Fibroblast of the conjunctiva (primary cell): ENCODE measurements around the gene PROSER1.
"Not testable (repeated sequence)": the region's sequence is repeated elsewhere in the genome, so short reads cannot be mapped to it uniquely, and the experiment has no call there.

ENCODE experiments used
- DNase-seq: peaks from one replicate; pipeline ENCODE4 v3.0.0-alpha.2; 2010; ENCODE audit warnings: low read depth

PROSER1 gene

DNA sequence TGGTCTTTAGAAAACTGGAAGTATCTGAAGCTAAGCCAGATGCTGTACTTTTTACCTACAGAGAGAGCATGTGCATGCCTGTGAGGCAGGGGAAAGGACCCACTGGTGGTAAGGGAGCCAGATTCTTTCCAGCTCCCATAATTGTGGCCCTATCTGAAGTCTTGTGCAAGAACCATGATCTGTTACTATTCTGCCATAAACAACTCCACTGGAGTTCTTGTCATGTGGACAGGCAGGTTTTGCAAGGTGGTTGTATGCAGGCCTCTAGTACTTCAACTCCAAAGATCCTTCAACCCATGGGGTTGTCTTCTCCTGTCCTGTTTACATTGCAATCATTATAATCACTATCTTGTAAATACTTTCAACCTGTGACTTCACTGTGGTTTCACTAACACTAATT lies 14.1 kb downstream of the PROSER1 start:
- DNase-seq: no peak

GRCh38 chr13:39023316-39023715 lies 14.6 kb downstream of the PROSER1 start:
- DNase-seq: no peak

GRCh38 chr13:39020853-39021462 lies 16.9 kb downstream of the PROSER1 start:
- no peak for DNase-seq

GRCh38 chr13:39016787-39017186 lies 21.1 kb downstream of the PROSER1 start:
- DNase-seq: peak; percentile 1

- DNase-seq: no peak
Measured at GRCh38 chr13:39016087-39016486, 21.8 kb downstream of the PROSER1 start.

DNA sequence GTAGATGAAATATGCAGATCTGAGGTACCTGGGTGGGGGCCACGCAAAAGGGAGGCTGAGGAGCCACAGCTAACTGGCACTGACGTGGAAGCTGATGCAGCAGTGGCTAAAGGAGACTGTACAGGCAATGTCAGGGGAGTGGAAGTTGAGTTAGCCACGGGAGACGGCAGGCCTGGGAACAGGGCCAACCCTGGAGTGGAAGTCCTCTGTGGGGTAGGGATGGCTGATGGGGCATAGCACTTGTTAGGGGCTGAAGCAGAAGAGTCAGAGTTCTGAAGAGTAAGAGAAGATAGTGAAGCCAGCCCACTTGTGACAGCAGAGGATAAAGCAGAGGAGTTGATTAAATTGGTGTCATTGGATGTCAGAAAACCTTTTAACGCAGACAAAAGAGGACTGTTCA lies 24.4 kb downstream of the PROSER1 start:
- DNase-seq: no peak

- no peak for DNase-seq
Measured at GRCh38 chr13:39012608-39013007, 25.3 kb downstream of the PROSER1 start.

DNA sequence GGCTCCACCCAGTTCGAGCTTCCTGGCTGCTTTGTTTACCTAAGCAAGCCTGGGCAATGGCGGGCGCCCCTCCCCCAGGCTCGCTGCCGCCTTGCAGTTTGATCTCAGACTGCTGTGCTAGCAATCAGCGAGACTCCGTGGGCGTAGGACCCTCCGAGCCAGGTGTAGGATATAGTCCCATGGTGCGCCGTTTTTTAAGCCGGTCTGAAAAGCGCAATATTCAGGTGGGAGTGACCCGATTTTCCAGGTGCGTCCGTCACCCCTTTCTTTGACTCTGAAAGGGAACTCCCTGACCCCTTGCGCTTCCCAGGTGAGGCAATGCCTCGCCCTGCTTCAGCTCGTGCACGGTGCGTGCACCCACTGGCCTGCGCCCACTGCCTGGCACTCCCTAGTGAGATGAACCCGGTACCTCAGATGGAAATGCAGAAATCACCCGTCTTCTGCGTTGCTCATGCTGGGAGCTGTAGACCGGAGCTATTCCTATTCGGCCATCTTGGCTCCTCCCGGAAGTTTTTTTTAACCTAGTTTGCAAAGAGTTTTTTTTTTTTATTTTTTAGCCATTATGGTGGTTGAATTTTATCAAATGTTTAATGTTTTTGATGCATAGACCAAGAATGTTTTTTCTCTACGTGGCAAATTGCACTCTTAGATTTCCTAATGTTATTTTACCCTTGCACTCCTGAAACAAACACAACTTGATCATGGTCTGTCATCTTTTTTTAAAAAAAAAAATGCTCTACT lies 31.3 kb downstream of the PROSER1 start:
- not testable (repeated sequence) for DNase-seq

DNA sequence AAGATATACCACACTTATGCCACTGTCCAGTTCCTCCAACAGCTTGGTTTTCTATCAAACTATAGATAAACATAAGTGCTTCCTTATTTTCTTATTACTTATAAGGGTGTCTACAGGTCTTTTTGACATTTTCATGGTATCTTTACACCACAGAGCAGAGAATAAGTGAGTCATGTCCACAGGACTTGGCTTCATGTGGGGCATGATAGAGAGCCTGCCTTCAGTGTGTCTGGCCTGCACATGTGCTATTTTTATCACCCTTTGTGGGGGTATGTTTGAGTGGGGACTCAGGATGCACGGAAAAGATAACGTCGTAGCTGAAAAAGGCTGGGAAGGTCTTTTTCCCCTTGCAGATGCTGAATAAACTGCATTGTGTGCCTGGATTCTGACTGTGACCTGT lies 39.1 kb downstream of the PROSER1 start:
- no peak for DNase-seq

- no peak for DNase-seq
Measured at GRCh38 chr13:38993381-38993780, 44.5 kb downstream of the PROSER1 start.

- no peak for DNase-seq
Measured at GRCh38 chr13:38990693-38991092, 47.2 kb downstream of the PROSER1 start, which contains the start of gene STOML3. Gene STOML3 (minus strand): TSS chr13:38990831. CDS start chr13:38990721, 110 bp downstream.

DNA sequence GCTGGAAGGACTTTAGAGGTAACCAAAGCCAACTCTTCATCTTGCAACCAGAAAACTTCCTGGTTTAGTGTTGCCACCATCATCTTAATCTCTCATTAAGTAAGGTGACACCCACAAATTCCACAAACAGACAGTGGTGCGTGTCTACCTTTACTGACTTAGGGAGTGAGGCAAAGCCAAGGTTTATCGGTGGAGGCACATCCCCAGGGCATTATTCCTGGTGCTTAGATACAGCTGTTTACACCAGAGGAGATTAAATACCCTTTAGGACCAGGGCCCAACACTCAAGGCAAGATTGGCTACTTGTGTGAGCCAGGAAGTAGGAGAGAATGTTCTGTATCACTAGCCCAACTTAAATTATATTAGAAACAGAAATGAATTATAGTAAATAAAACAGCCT lies 56.8 kb downstream of the PROSER1 start:
- DNase-seq: no peak

DNA sequence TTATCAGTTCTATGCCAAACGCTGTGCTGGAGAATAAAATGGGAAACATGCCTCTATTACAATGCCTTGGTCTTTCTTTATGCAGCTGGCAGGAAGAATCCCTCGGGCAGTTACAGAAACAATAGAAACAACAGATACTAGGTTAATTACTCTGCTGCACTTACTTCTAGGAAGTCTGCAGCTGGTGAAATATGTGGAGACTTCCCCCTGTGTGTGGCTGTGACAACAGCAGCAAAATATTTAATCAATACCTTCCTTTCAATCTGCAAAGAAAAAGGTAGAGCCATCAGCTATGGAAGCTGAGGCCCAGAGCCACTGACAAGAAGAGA lies 57.2 kb downstream of the PROSER1 start:
- no peak for DNase-seq

DNA sequence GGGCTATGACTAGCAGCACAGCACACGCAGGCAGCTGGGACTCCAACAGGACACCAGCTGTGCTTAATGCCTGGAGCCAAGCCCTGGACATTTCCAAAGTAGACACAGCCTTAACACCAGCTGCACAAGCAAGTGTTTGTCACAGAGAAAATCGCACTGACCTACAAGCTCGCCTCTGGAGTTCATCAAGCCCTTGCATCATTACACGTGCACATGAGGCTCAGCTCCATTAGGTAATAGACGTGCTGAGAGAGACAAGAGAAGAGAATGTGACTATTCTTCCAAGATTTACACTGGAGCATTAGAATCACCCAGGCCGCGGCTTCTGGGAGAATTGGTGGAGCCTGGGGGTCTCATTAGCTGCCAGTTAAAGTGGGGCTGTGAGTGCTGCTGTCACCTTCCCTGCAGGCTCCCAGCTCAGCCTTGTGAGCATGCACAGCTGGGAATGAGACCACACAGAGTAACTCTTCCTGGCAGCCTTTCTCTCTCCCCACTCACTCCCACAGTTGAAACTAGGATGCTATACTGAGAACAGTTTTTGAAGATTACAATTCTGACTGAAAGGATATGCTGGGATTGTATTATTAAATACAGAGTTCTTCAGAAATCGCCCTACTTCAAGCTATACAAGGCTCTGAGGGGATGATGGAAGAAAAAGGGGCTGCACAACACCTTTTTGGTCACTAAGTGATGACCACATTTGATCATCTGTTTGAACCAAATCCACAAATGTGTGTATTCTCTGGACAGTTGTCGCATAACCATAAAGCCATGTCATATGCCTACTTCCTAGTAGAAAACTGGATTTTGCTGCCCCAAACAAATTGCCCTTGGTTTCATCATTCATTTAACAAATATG lies 57.8 kb downstream of the PROSER1 start:
- no peak for DNase-seq

GRCh38 chr13:38970380-38971051 lies 67.4 kb downstream of the PROSER1 start:
- no peak for DNase-seq

GRCh38 chr13:38969187-38969586 lies 68.7 kb downstream of the PROSER1 start:
- DNase-seq: no peak

- DNase-seq: no peak
Measured at GRCh38 chr13:38967446-38967845, 70.4 kb downstream of the PROSER1 start.

GRCh38 chr13:38965281-38965680 lies 72.6 kb downstream of the PROSER1 start:
- DNase-seq: no peak

DNA sequence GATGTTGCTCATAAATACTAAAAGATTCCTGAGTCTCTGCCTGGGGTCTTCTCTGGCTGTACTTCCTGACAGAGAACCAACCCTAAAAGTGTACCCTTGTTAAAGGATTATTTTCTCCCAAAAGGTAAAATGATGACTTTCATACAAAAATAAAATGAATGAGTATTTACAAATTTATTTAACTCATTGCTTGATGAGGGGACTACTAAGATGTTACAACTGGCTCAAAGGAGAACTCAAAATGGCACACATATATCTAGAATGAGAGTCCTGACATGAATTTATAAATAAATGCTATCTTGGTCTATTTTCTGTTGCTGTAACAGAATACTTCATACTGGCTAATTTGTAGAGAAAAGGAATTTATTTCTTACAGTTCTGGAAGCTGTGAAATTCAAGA lies 77.7 kb downstream of the PROSER1 start:
- no peak for DNase-seq
